ENCODE results near the gene MEGF11.

GRCh38 chr15:66112388-66112787, 141.2 kb downstream of the MEGF11 start:
- TF ChIP-seq EZH2phosphoT487 (IDR thresholded peaks at IDR 0.05; ENCODE audit: low read depth) (no peak), CTCF (IDR thresholded peaks at IDR 0.05; ENCODE audit: low read depth, low read length) (no peak)

Data from OCI-LY3 (cell line).